IPS-18a (cell line): Measurements from ENCODE around the gene SLC38A5.
A peak's percentile ranks its signal among the peaks of the same experiment; 100 is the strongest.
"Not testable (repeated sequence)": the region's sequence is repeated elsewhere in the genome, so short reads cannot be mapped to it uniquely, and the experiment has no call there.

Source experiments
- H3K27ac ChIP-seq: one replicate; pipeline ENCODE4 v1.5.1; 2013; ENCODE audit warnings: low read length
- H3K27me3 ChIP-seq: one replicate; pipeline ENCODE4 v1.6.1; 2013; ENCODE audit warnings: mild to moderate bottlenecking, low read length; ENCODE audit not compliant: control insufficient read depth, insufficient read depth
- H3K36me3 ChIP-seq: one replicate; pipeline ENCODE4 v1.6.1; 2013; ENCODE audit warnings: low read depth, low read length; ENCODE audit not compliant: control insufficient read depth
- H3K4me1 ChIP-seq: one replicate; pipeline ENCODE4 v1.6.1; 2013; ENCODE audit warnings: low read depth, low read length; ENCODE audit not compliant: control insufficient read depth
- H3K4me3 ChIP-seq: one replicate; pipeline ENCODE4 v1.5.1; 2013; ENCODE audit warnings: low read length
- H3K9ac ChIP-seq: one replicate; pipeline ENCODE4 v1.6.1; 2013; ENCODE audit warnings: mild to moderate bottlenecking, low read length, moderate library complexity
- H3K9me3 ChIP-seq: one replicate; pipeline ENCODE4 v1.6.1; 2013; ENCODE audit warnings: low read depth, low read length; ENCODE audit not compliant: control insufficient read depth

SLC38A5 gene

GRCh38 chrX:48470110-48470832 lies at the start of gene SLC38A5:
Gene SLC38A5 (minus strand): TSS chrX:48470260. CDS start chrX:48467924, 2,336 bp downstream.
- Histone ChIP-seq H3K27me3 (no peaks in the 10 kb centered on the region), H3K9me3 (peaks cover under 1% of the 10 kb centered on the region), H3K36me3 (no peaks in the 10 kb centered on the region), H3K4me1 (peaks cover 8% of the 10 kb centered on the region), H3K9ac (peak within 1 kb of the TSS; percentile 60), H3K27ac (no peak within 1 kb of the TSS), H3K4me3 (peak within 1 kb of the TSS; percentile 70)

- H3K36me3 ChIP-seq, H3K4me1 ChIP-seq, H3K4me3 ChIP-seq, H3K9ac ChIP-seq, H3K27me3 ChIP-seq, H3K9me3 ChIP-seq, H3K27ac ChIP-seq: not testable (repeated sequence)
Observed at GRCh38 chrX:48519481-48519880, 49.4 kb upstream of the SLC38A5 start.

GRCh38 chrX:48516987-48517386 lies 46.9 kb upstream of the SLC38A5 start:
- H3K27ac ChIP-seq: no peak overlapping the region
- H3K9ac ChIP-seq: no peak overlapping the region
- no peaks in the 10 kb centered on the region for H3K36me3 ChIP-seq
- no peaks in the 10 kb centered on the region for H3K27me3 ChIP-seq
- no peaks in the 10 kb centered on the region for H3K9me3 ChIP-seq
- no peak overlapping the region for H3K4me3 ChIP-seq
- H3K4me1 ChIP-seq: no peaks in the 10 kb centered on the region

- H3K4me3 ChIP-seq: no peak overlapping the region
- H3K9ac ChIP-seq: no peak overlapping the region
- no peaks in the 10 kb centered on the region for H3K36me3 ChIP-seq
- H3K4me1 ChIP-seq: no peaks in the 10 kb centered on the region
- H3K27me3 ChIP-seq: no peaks in the 10 kb centered on the region
- H3K27ac ChIP-seq: no peak overlapping the region
- no peaks in the 10 kb centered on the region for H3K9me3 ChIP-seq
Observed at GRCh38 chrX:48516285-48516684, 46.2 kb upstream of the SLC38A5 start.

GRCh38 chrX:48515842-48516241 lies 45.8 kb upstream of the SLC38A5 start:
- H3K9ac ChIP-seq: no peak overlapping the region
- no peaks in the 10 kb centered on the region for H3K27me3 ChIP-seq

GRCh38 chrX:48514868-48515460 lies 44.9 kb upstream of the SLC38A5 start:
- Histone ChIP-seq H3K4me1 (no peaks in the 10 kb centered on the region), H3K9ac (no peak overlapping the region), H3K36me3 (no peaks in the 10 kb centered on the region), H3K4me3 (no peak overlapping the region), H3K27me3 (no peaks in the 10 kb centered on the region), H3K27ac (no peak overlapping the region), H3K9me3 (no peaks in the 10 kb centered on the region)

More at GRCh38 chrX:48515842-48516241, 45.8 kb upstream of the SLC38A5 start:
- no peaks in the 10 kb centered on the region for H3K36me3 ChIP-seq
- H3K4me3 ChIP-seq: no peak overlapping the region
- no peaks in the 10 kb centered on the region for H3K9me3 ChIP-seq
- H3K27ac ChIP-seq: no peak overlapping the region
- no peaks in the 10 kb centered on the region for H3K4me1 ChIP-seq

- H3K36me3 ChIP-seq: no peaks in the 10 kb centered on the region
- no peak overlapping the region for H3K27ac ChIP-seq
- H3K27me3 ChIP-seq: no peaks in the 10 kb centered on the region
- no peaks in the 10 kb centered on the region for H3K9me3 ChIP-seq
- H3K4me1 ChIP-seq: no peaks in the 10 kb centered on the region
- H3K9ac ChIP-seq: no peak overlapping the region
- no peak overlapping the region for H3K4me3 ChIP-seq
Observed at GRCh38 chrX:48514126-48514806, 44.2 kb upstream of the SLC38A5 start.

GRCh38 chrX:48513670-48514069 lies 43.6 kb upstream of the SLC38A5 start:
- H3K4me1 ChIP-seq: no peaks in the 10 kb centered on the region
- no peaks in the 10 kb centered on the region for H3K27me3 ChIP-seq
- no peak overlapping the region for H3K27ac ChIP-seq
- H3K9ac ChIP-seq: no peak overlapping the region
- H3K9me3 ChIP-seq: no peaks in the 10 kb centered on the region
- H3K4me3 ChIP-seq: no peak overlapping the region
- H3K36me3 ChIP-seq: no peaks in the 10 kb centered on the region

- Histone ChIP-seq H3K4me3 (no peak overlapping the region), H3K27me3 (no peaks in the 10 kb centered on the region), H3K36me3 (no peaks in the 10 kb centered on the region), H3K9ac (no peak overlapping the region), H3K9me3 (no peaks in the 10 kb centered on the region), H3K27ac (no peak overlapping the region), H3K4me1 (no peaks in the 10 kb centered on the region)
Observed at GRCh38 chrX:48512371-48512935, 42.4 kb upstream of the SLC38A5 start.

GRCh38 chrX:48511560-48511959 lies 41.5 kb upstream of the SLC38A5 start:
- Histone ChIP-seq H3K36me3 (no peaks in the 10 kb centered on the region), H3K4me3 (no peak overlapping the region), H3K9me3 (no peaks in the 10 kb centered on the region), H3K27me3 (no peaks in the 10 kb centered on the region), H3K9ac (no peak overlapping the region), H3K27ac (no peak overlapping the region), H3K4me1 (no peaks in the 10 kb centered on the region)

- Histone ChIP-seq H3K4me3 (peak overlapping the region; percentile 71), H3K9ac (peak overlapping the region; percentile 4), H3K4me1 (no peaks in the 10 kb centered on the region), H3K36me3 (no peaks in the 10 kb centered on the region), H3K9me3 (no peaks in the 10 kb centered on the region), H3K27me3 (no peaks in the 10 kb centered on the region), H3K27ac (no peak overlapping the region)
Observed at GRCh38 chrX:48509619-48510018, 39.6 kb upstream of the SLC38A5 start.
